ENCODE measurements around the gene RTL10.
"Not testable (repeated sequence)": the region's sequence is repeated elsewhere in the genome, so short reads cannot be mapped to it uniquely, and the experiment has no call there.

The RTL10 gene

DNA sequence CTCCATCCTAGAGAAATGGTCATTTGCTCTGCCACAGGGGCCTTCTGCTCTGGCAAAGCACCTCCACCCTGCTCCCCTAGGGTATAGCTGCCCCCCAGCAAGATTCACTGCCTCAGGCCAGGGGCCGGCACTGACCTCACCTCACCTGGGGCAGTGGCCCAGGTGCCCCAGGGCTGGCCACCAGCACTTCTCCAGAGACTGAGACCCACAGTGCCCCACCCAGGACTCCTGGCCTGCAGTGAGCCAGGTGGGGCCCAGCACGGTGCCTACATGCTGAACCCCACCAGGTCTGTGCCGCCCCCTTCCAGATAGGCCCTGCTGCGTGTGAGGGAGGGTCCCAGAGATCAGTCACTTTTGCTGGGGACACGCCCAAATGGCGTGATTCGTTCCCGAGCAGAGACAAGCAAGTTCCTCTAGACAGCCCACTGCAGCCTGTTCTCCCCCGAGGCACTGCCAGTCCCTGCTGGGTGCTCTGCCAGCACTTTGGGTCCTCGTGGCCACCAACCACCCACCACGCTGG is 10.8 kb downstream of the RTL10 start:
- no peak for DNase-seq (ENCODE audit: low read depth)

GRCh38 chr22:19843107-19843856 is 11.4 kb downstream of the RTL10 start:
- DNase-seq (ENCODE audit: low read depth), result no peak

- DNase-seq (ENCODE audit: low read depth), result no peak
Observed at GRCh38 chr22:19842393-19843106, 12.1 kb downstream of the RTL10 start.

GRCh38 chr22:19841641-19842392 is 12.9 kb downstream of the RTL10 start:
- DNase-seq (ENCODE audit: low read depth), result no peak

DNA sequence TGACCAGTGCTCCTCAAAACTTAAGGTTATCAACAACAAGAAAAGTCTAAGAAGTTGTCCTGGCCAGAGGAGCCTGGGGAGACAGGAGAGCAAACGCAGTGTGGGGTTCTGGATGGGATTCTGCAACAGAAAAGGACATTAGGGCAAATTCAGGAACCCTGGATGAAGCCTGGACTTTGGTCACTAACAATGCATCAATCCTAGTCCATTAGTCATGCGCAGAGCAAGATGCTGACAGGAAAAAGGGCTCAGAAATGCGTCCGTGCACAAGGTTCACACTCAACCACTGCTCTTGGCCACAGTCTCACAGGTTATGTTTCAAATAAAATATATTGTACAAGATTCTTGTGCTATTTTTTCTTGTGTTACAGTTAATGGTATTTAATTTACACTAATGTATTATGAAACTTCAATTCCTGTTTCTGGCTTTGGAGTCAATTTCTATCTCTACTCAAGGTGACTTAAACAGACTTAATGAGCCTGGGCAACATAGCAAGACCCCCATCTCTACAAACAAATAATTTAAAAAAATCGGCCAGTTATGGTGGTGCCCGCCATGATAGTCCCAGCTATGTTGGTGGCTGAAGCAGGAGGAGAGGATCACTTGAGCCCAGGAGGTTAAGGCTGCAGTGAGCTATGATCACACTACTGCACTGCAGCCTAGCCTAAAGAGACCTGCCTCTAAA is 13.6 kb downstream of the RTL10 start:
- no peak for DNase-seq (ENCODE audit: low read depth)

DNA sequence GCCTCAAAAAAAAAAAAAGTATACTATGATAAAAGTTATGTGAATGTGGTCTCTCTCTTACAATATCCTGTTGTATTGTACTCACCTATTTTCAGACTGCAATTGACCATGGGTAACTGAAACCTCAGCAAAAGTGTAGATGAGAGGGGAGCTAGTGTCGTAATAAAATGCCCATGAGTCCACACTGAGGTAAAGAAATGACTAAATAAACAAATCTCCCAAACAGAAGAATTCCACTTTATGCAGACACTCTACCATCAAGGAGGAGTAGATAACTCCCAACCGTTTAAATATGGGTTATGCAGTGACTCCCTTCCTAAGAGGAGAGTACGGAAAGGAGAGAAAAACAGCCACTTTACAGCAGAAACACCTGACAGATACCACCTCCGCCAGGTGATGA is 14.6 kb downstream of the RTL10 start:
- no peak for DNase-seq (ENCODE audit: low read depth)

GRCh38 chr22:19837915-19838314 is 16.8 kb downstream of the RTL10 start:
- DNase-seq (ENCODE audit: low read depth), result no peak

DNA sequence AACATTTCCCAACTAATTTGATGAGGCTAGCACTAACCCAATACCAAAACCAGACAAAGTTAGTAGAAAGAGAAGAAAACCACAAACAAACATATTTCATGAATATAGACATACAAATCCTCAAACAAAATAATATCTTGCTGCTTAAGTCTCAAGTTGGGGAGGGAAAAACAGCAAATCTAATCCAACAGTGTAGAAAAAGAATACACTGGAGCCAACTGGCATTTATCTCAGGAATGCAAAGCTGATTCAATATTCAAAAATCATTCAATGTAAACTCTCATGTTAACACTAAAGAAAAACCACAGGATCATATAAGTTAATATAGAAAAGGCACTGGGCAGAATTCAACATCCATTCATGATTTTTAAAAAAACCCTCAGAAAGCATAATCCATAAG is 18.2 kb downstream of the RTL10 start:
- no peak for DNase-seq (ENCODE audit: low read depth)

DNA sequence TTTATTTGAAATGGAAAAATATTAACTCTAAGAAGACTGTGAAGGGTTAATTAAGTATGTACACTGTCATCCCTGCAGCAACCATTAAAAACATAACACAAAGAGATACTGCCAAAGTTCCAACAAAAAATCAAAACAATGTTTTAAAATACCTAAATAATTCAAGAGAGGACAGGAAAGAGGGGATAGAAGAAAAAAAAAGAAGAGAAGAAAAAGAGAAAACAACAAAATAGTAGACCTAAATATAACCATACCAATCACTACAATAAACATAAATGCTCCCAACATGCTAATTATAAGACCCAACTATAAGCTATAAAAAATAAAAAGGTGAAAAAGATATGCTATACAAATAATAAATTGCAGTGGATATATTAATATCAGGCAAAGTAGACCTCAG is 20.1 kb downstream of the RTL10 start:
- no peak for DNase-seq (ENCODE audit: low read depth)

GRCh38 chr22:19833327-19833726 is 21.3 kb downstream of the RTL10 start:
- DNase-seq (ENCODE audit: low read depth), result not testable (repeated sequence)

GRCh38 chr22:19832476-19833108 is 22.1 kb downstream of the RTL10 start:
- no peak for DNase-seq (ENCODE audit: low read depth)

DNA sequence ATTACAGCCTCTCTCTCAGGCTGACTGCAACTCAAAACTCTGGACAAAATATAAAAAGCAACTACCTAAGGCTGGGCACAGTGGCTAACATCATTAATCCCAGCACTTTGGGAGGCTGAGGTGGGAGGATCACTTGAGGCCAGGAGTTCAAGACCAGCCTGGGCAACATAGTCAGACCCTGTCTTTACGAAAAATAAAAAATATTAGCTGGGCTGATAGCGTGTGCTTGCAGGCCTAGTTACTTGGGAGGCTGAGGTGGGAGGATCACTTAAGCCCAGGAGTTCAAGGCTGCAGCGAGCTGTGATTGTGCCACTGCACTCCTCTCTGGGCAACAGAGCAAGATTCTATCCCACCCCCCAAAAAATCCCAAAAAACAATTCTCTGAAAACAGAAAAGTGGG is 22.7 kb downstream of the RTL10 start:
- DNase-seq (ENCODE audit: low read depth), result not testable (repeated sequence)

DNA sequence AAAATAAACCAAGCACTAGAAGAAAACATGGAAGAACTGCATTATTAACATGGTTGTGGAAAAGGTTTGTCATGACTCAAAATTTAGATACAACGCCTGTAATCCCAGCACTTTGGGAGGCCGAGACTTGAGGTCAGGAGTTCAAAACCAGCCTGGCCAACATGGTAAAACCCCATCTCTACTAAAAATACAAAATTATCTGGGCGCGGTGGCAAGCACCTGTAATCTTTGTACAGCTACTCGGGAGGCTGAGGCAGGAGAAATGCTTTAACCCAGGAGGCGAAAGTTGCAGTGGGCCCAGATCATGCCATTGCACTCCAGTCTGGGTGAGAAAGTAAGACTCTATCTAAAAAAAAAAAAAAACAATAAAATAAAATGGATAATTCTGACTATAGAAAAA is 23.7 kb downstream of the RTL10 start:
- no peak for DNase-seq (ENCODE audit: low read depth)

DNA sequence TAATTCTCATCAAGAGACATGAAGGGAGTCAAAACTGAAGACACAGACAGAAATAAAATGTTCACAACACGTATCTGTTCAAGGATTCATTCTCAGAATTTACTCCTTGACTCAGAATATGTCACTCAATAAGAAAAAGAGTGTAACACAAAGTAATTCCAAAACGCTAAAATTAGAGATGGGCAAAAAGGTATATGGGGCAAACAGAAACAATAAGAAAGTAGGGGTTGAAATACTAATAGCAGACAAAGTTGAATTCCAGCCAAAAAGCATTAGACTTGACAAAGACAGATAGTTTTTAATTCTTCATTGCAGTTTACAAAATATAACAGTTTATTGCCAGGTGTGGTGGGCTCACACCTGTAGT is 26.7 kb downstream of the RTL10 start:
- DNase-seq (ENCODE audit: low read depth), result no peak

- DNase-seq (ENCODE audit: low read depth), result no peak
Observed at GRCh38 chr22:19827341-19828034, 27.2 kb downstream of the RTL10 start.

DNA sequence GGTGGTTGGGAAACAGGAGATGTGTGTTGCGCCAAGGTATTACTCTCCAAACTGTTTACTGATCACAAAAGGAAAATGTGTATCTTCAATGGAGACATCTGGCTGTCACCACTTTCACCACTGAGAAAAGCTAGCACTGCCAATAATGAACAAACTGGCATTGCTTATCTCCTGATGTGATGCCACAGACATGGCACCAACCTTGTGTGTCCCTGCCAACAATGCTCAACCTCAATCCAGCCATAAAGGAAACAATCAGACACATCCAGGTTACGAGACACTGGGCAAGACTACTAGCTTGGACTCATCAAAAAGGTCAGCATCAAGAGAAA is 28.1 kb downstream of the RTL10 start:
- DNase-seq (ENCODE audit: low read depth), result no peak

DNA sequence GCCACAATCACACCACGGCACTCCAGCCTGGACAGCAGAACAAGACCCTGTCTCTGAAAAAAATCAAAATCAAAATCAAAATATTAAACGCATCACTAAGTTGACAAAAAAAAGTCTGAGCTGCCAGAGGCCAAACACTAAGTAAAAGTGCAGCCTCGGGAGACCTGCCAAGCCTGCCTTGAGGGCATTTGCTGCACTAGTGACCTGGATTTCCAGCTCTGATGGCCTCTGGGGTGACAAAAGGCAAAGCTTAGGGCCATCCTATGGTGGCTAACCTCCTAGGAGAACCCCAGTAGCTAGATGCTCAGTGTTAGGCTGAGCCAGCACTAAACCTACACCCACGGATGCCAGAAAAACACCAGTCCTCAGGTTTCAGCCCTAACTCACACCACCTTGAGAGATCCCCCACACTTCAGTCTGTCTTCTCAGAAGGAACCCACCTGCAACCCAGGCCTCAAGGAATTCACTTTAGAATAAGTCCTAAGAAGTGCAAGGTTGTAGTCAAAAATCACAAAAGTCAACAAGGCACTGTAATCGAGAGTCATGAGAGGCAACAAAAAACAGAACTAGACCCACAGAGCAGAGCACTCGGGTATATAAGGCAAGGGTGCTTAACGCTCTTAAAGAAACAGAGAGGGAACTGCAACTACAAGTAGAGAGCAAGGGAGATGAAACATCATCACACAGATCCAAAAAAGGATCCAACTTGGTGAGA is 28.6 kb downstream of the RTL10 start:
- no peak for DNase-seq (ENCODE audit: low read depth)

- no peak for DNase-seq (ENCODE audit: low read depth)
Observed at GRCh38 chr22:19824926-19825339, 29.7 kb downstream of the RTL10 start.

GRCh38 chr22:19824212-19824925 is 30.3 kb downstream of the RTL10 start:
- no peak for DNase-seq (ENCODE audit: low read depth)

DNA sequence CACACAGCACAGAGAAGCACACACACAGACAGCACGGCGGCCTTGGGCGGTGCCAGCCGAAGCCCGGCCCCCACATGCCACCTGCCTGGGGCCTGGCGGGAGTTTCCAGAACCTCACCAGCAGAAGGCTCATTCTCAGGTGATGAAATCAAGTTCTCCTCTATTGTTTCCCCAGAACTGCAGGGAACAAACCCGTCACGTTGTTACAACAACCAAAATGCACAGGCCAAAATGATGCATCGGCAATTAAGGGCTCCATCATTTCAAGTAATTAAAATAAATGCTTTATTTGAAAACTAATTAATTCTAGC is 30.8 kb downstream of the RTL10 start:
- DNase-seq (ENCODE audit: low read depth), result no peak

All from HS-27A (cell line).